ENCODE data around the gene IL17F.

IL17F gene

DNA sequence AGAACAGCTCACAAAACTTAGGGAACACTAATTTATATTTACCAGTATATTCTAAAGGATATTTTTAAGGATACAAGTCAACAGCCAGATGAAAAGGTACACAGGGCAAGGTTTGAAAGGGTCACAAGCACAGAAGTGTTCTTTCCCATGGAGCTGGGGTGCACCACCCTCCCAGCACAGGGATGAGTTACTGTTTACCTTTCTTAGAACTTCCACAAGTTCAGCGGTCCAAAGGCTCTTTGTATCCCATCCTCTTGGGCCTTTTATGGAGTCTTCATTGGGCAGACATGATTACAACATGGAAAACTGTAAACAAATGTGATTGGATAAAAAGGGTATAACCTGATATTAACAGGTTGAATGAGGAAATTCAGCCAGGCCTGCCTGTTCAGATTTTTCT lies 1.1 kb upstream of the IL17F start (continued):
- TF ChIP-seq ZFP3 (CRISPR knock-in tag; IDR thresholded peaks at IDR 0.05) (no peak), CSDC2 (CRISPR knock-in tag; IDR thresholded peaks at IDR 0.05) (no peak), SNAI2 (CRISPR knock-in tag; IDR thresholded peaks at IDR 0.05) (no peak), RARB (CRISPR knock-in tag; IDR thresholded peaks at IDR 0.05) (no peak), ZC3H10 (CRISPR knock-in tag; IDR thresholded peaks at IDR 0.05) (no peak), ZNF70 (CRISPR knock-in tag; IDR thresholded peaks at IDR 0.05) (no peak)
- TF ChIP-seq, protein P1, sequence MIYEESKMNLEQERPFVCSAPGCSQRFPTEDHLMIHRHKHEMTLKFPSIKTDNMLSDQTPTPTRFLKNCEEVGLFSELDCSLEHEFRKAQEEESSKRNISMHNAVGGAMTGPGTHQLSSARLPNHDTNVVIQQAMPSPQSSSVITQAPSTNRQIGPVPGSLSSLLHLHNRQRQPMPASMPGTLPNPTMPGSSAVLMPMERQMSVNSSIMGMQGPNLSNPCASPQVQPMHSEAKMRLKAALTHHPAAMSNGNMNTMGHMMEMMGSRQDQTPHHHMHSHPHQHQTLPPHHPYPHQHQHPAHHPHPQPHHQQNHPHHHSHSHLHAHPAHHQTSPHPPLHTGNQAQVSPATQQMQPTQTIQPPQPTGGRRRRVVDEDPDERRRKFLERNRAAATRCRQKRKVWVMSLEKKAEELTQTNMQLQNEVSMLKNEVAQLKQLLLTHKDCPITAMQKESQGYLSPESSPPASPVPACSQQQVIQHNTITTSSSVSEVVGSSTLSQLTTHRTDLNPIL (CRISPR knock-in tag; IDR thresholded peaks at IDR 0.05; ENCODE audit: low read depth): no peak

- ATAC-seq: no peak
- TF ChIP-seq ZC3H10 (CRISPR knock-in tag; IDR thresholded peaks at IDR 0.05): no peak
- TF ChIP-seq ESRRG (CRISPR knock-in tag; IDR thresholded peaks at IDR 0.05): no peak
- peak; percentile 41; the same call in 1 of the 2 replicates for TF ChIP-seq ISL1 (CRISPR knock-in tag; IDR thresholded peaks at IDR 0.05)
- TF ChIP-seq GLIS3 (CRISPR knock-in tag; IDR thresholded peaks at IDR 0.05): no peak
- no peak for TF ChIP-seq PPARA (CRISPR knock-in tag; IDR thresholded peaks at IDR 0.05; ENCODE audit: borderline replicate concordance)
- TF ChIP-seq CSRNP3 (CRISPR knock-in tag; IDR thresholded peaks at IDR 0.05): no peak
- no peak for TF ChIP-seq TSHZ2 (CRISPR knock-in tag; IDR thresholded peaks at IDR 0.05)
Observed at GRCh38 chr6:52243282-52243893, 912 bp downstream of the IL17F start.

DNA sequence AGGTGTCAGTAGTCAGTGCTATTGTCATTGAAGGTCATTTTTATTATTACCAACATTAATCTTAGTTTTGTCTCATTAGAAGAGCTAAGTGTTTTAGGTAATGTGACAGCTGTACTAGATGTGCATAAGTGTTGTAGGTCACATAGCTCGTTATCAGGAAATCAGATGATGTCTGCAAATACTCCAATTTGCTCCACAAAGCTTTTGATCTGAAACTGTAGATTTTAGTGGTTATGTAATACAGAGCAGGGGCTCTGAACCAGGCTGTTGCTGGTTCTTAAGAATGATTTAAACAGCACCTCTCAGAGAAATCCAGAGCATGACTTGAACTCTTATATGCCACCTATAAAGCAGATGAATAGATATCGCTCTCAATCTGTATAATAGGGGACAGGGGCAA lies 2.5 kb downstream of the IL17F start:
- no peak for TF ChIP-seq POU6F1 (CRISPR knock-in tag; IDR thresholded peaks at IDR 0.05; ENCODE audit: borderline replicate concordance, low read depth)
- TF ChIP-seq RARB (CRISPR knock-in tag; IDR thresholded peaks at IDR 0.05): no peak
- TF ChIP-seq, protein P2, sequence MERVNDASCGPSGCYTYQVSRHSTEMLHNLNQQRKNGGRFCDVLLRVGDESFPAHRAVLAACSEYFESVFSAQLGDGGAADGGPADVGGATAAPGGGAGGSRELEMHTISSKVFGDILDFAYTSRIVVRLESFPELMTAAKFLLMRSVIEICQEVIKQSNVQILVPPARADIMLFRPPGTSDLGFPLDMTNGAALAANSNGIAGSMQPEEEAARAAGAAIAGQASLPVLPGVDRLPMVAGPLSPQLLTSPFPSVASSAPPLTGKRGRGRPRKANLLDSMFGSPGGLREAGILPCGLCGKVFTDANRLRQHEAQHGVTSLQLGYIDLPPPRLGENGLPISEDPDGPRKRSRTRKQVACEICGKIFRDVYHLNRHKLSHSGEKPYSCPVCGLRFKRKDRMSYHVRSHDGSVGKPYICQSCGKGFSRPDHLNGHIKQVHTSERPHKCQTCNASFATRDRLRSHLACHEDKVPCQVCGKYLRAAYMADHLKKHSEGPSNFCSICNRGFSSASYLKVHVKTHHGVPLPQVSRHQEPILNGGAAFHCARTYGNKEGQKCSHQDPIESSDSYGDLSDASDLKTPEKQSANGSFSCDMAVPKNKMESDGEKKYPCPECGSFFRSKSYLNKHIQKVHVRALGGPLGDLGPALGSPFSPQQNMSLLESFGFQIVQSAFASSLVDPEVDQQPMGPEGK (CRISPR knock-in tag; IDR thresholded peaks at IDR 0.05; ENCODE audit: borderline replicate concordance): no peak
- TF ChIP-seq SNAI2 (CRISPR knock-in tag; IDR thresholded peaks at IDR 0.05): no peak
- no peak for TF ChIP-seq PPARA (CRISPR knock-in tag; IDR thresholded peaks at IDR 0.05; ENCODE audit: borderline replicate concordance)
- TF ChIP-seq GLIS3 (CRISPR knock-in tag; IDR thresholded peaks at IDR 0.05): no peak
- ATAC-seq: no peak

DNA sequence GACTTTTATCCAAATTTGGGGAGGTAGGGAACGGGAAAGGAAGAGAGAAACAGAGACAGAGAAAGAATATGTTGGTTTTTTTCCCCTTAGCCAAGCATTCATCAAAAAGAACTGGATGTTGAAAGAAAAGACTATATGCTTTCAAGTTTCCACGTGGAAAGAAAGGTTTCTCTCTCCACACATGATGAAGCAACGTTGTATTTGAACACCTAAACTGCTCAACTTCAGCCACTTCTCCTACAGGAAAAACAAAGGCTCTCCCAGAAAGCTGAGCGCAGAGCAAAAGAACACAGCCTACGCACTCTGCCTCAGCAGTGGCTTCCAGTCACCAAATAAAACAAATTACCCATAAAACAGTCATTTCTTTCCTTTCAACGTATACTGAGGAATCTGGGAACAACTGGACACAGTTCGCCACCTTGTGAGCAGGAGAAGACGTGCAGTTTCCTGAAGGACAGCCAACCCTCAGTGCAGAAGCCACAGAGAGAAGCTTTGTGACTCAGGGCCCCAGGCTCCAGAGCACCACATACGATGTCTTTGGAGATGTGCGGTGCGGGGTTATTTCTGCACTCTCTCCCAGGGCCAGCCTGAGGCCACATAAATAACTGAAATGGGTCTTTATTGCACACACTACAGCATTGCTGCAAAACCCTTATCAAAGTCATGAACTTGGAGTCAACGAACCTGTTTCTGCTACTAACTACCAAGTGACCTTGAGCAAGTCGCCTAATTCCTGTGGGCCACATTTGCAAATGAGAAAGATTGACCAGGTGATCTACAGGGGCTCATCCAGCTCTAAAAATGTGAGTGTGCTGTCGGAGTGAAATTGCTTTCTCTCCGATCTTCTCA lies 10.1 kb downstream of the IL17F start:
- peak; percentile 97 for ATAC-seq
- TF ChIP-seq ZNF565 (CRISPR knock-in tag; conservative IDR thresholded peaks at IDR 0.05; ENCODE audit: low read depth) (no peak), ZNF70 (CRISPR knock-in tag; IDR thresholded peaks at IDR 0.05) (no peak), ZFP30 (CRISPR knock-in tag; IDR thresholded peaks at IDR 0.05) (no peak), ISL1 (CRISPR knock-in tag; IDR thresholded peaks at IDR 0.05) (no peak), PPARA (CRISPR knock-in tag; IDR thresholded peaks at IDR 0.05; ENCODE audit: borderline replicate concordance) (no peak), BACH2 (CRISPR knock-in tag; IDR thresholded peaks at IDR 0.05; ENCODE audit: borderline replicate concordance) (no peak), GLIS3 (CRISPR knock-in tag; IDR thresholded peaks at IDR 0.05) (no peak), OSR1 (CRISPR knock-in tag; IDR thresholded peaks at IDR 0.05) (no peak), TOX (CRISPR knock-in tag; IDR thresholded peaks at IDR 0.05; ENCODE audit: borderline replicate concordance) (no peak)
- TF ChIP-seq, protein P1 (CRISPR knock-in tag; IDR thresholded peaks at IDR 0.05; ENCODE audit: low read depth): no peak
- TF ChIP-seq, protein P2 (CRISPR knock-in tag; IDR thresholded peaks at IDR 0.05; ENCODE audit: borderline replicate concordance): no peak

Measured in SK-N-SH treated with all-trans-retinoic acid at 6 μM for 48 hours (cell line).